Duodenal mucosa (tissue), 2 donors: Measurements from ENCODE around the gene MTM1.
A peak's percentile ranks its signal among the peaks of the same experiment; 100 is the strongest.

Source experiments
- H3K27ac ChIP-seq: one replicate; pipeline ENCODE4 v1.7.0; 2013; ENCODE audit warnings: low read depth, low read length
- H3K27me3 ChIP-seq, 2 donors: one replicate each; pipeline ENCODE4 v1.7.0; 2013; ENCODE audit warnings: low read length in 2 of 2, control low read depth in 1 of 2; ENCODE audit not compliant: insufficient read depth in 2 of 2, control insufficient read depth in 1 of 2
- H3K36me3 ChIP-seq, 2 donors: one replicate each; pipeline ENCODE4 v1.7.0; 2013; ENCODE audit warnings: low read length in 2 of 2, control low read depth in 1 of 2; ENCODE audit not compliant: insufficient read depth in 2 of 2, control insufficient read depth in 1 of 2
- H3K4me1 ChIP-seq, 2 donors: one replicate each; pipeline ENCODE4 v1.7.0; 2013; ENCODE audit warnings: low read length in 2 of 2, control low read depth in 1 of 2; ENCODE audit not compliant: insufficient read depth in 2 of 2, control insufficient read depth in 1 of 2
- H3K4me3 ChIP-seq, 2 donors: one replicate each; pipeline ENCODE4 v1.7.0; 2013; ENCODE audit warnings: low read length in 2 of 2, low read depth in 1 of 2
- H3K9ac ChIP-seq, 2 donors: one replicate each; pipeline ENCODE4 v1.7.0; 2013; ENCODE audit warnings: low read length in 2 of 2, low read depth in 1 of 2
- H3K9me3 ChIP-seq, 2 donors: one replicate each; pipeline ENCODE4 v1.7.0; 2013; ENCODE audit warnings: low read length in 2 of 2, control low read depth in 1 of 2; ENCODE audit not compliant: control insufficient read depth in 1 of 2

The MTM1 gene

GRCh38 chrX:150648296-150648940 is 80.0 kb downstream of the MTM1 start:
- no peak overlapping the region for H3K27ac ChIP-seq
- no peak overlapping the region for H3K9ac ChIP-seq
- no peaks in the 10 kb centered on the region for H3K9me3 ChIP-seq
- H3K4me1 ChIP-seq = no peaks in the 10 kb centered on the region
- peaks cover 11 to 31% of the 10 kb centered on the region in 2 donors for H3K36me3 ChIP-seq
- no peak overlapping the region for H3K4me3 ChIP-seq
- H3K27me3 ChIP-seq = no peaks in the 10 kb centered on the region

GRCh38 chrX:150649096-150649870 is 80.9 kb downstream of the MTM1 start:
- no peaks in the 10 kb centered on the region for H3K9me3 ChIP-seq
- H3K36me3 ChIP-seq = peaks cover 11 to 33% of the 10 kb centered on the region in 2 donors
- no peaks in the 10 kb centered on the region for H3K27me3 ChIP-seq
- H3K4me1 ChIP-seq = no peaks in the 10 kb centered on the region
- peak overlapping the region; percentile 32 for H3K27ac ChIP-seq
- no peak overlapping the region for H3K4me3 ChIP-seq
- H3K9ac ChIP-seq = no peak overlapping the region

GRCh38 chrX:150651906-150652305 is 83.5 kb downstream of the MTM1 start:
- Histone ChIP-seq H3K36me3 (peaks cover 0 to 23% of the 10 kb centered on the region in 2 donors), H3K9me3 (no peaks in the 10 kb centered on the region), H3K27me3 (no peaks in the 10 kb centered on the region), H3K9ac (no peak overlapping the region), H3K4me1 (no peaks in the 10 kb centered on the region), H3K27ac (no peak overlapping the region), H3K4me3 (no peak overlapping the region)

GRCh38 chrX:150655788-150656187 is 87.4 kb downstream of the MTM1 start:
- no peak overlapping the region for H3K27ac ChIP-seq
- H3K4me3 ChIP-seq = no peak overlapping the region
- no peaks in the 10 kb centered on the region for H3K4me1 ChIP-seq
- peaks cover 0 to 28% of the 10 kb centered on the region in 2 donors for H3K36me3 ChIP-seq
- no peaks in the 10 kb centered on the region for H3K27me3 ChIP-seq
- no peaks in the 10 kb centered on the region for H3K9me3 ChIP-seq
- H3K9ac ChIP-seq = no peak overlapping the region

- Histone ChIP-seq H3K4me1 (no peaks in the 10 kb centered on the region), H3K27ac (no peak overlapping the region), H3K9me3 (no peaks in the 10 kb centered on the region), H3K27me3 (no peaks in the 10 kb centered on the region), H3K36me3 (peaks cover 0 to 30% of the 10 kb centered on the region in 2 donors), H3K9ac (no peak overlapping the region), H3K4me3 (no peak overlapping the region)
Observed at GRCh38 chrX:150663073-150663472, 94.7 kb downstream of the MTM1 start.

GRCh38 chrX:150664290-150664689 is 95.9 kb downstream of the MTM1 start:
- H3K4me3 ChIP-seq = no peak overlapping the region
- H3K36me3 ChIP-seq = peaks cover 0 to 33% of the 10 kb centered on the region in 2 donors
- no peak overlapping the region for H3K27ac ChIP-seq
- H3K9me3 ChIP-seq = no peaks in the 10 kb centered on the region
- H3K27me3 ChIP-seq = no peaks in the 10 kb centered on the region
- no peaks in the 10 kb centered on the region for H3K4me1 ChIP-seq
- H3K9ac ChIP-seq = no peak overlapping the region

GRCh38 chrX:150676221-150676620 is 107.8 kb downstream of the MTM1 start:
- no peak overlapping the region for H3K4me3 ChIP-seq
- no peaks in the 10 kb centered on the region for H3K4me1 ChIP-seq
- no peaks in the 10 kb centered on the region for H3K27me3 ChIP-seq
- H3K36me3 ChIP-seq = peaks cover 0 to 4% of the 10 kb centered on the region in 2 donors
- no peaks in the 10 kb centered on the region for H3K9me3 ChIP-seq
- no peak overlapping the region for H3K27ac ChIP-seq
- no peak overlapping the region for H3K9ac ChIP-seq

GRCh38 chrX:150680974-150681373 is 112.6 kb downstream of the MTM1 start:
- Histone ChIP-seq H3K9me3 (no peaks in the 10 kb centered on the region), H3K4me3 (no peak overlapping the region), H3K9ac (no peak overlapping the region), H3K27me3 (no peaks in the 10 kb centered on the region), H3K36me3 (no peaks in the 10 kb centered on the region), H3K4me1 (no peaks in the 10 kb centered on the region), H3K27ac (no peak overlapping the region)

GRCh38 chrX:150683112-150683511 is 114.7 kb downstream of the MTM1 start:
- Histone ChIP-seq H3K4me3 (no peak overlapping the region), H3K36me3 (no peaks in the 10 kb centered on the region), H3K27ac (no peak overlapping the region), H3K9me3 (no peaks in the 10 kb centered on the region), H3K4me1 (no peaks in the 10 kb centered on the region), H3K9ac (no peak overlapping the region), H3K27me3 (no peaks in the 10 kb centered on the region)

GRCh38 chrX:150683536-150684146 is 115.2 kb downstream of the MTM1 start:
- Histone ChIP-seq H3K4me1 (no peaks in the 10 kb centered on the region), H3K9me3 (no peaks in the 10 kb centered on the region), H3K4me3 (no peak overlapping the region), H3K36me3 (no peaks in the 10 kb centered on the region), H3K27ac (no peak overlapping the region), H3K9ac (no peak overlapping the region), H3K27me3 (no peaks in the 10 kb centered on the region)
